HG03571 (cell line): ENCODE data around the gene RUNX1.

ENCODE experiments used
- ATAC-seq: cut with Tn5 transposase; IDR thresholded peaks from one replicate; pipeline ENCODE4 v1.9.1; 2021; ENCODE audit not compliant: unreplicated experiment

Gene RUNX1

DNA sequence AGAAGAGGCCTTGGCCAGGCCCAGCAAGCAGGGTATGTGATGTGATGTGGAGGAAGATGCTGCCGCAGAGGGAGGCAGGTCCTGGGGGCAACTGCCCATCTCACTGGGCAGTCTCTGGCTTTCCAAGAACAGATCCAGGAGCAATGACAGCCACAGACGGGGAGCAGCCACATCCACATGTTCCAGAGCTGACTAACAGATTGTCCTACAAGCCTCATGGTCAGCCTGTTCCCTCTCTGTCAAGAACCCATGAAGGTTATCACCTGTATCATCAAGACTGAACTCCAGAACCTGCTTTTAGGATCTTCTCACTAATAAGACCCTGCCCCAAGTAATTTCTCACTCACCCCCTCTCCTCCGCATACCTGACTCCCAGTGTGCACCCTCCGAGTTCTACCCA, 187.8 kb downstream of the RUNX1 start:
- ATAC-seq = no peak

- ATAC-seq = no peak
Measured at GRCh38 chr21:34859976-34860653, 189.0 kb downstream of the RUNX1 start.

- no peak for ATAC-seq
Measured at GRCh38 chr21:34858559-34858958, 190.5 kb downstream of the RUNX1 start.

- no peak for ATAC-seq
Measured at GRCh38 chr21:34857874-34858273, 191.2 kb downstream of the RUNX1 start.

DNA sequence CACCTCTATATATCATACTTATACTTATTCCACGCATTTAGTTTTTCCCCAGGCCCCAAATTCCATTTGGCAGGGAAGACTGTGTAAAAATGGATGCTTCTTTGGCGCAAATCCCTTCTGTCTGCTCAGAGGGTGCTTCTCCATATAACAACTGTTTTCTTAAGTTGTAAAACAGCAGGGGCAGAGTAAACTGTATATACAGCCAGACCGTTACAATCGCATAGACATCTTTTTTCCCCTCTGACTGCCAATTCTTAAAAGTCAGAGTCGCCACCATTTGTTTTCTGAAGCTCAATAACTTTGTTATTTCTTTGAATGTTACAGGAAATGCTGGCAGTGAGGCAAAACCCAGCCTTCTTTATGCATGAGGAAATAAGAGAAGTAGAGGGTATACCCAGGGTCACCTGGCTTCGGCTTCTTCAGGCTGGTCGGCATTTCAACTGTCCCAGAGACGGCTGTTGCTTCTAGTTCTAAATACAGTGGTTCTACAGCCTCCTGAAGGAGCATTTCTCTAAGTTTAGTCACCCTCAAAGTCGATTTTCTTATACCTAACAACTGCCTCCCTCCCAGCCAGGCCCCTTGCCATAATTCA, 191.9 kb downstream of the RUNX1 start:
- no peak for ATAC-seq

- no peak for ATAC-seq
Measured at GRCh38 chr21:34852448-34852847, 196.7 kb downstream of the RUNX1 start.

GRCh38 chr21:34850166-34850690, 198.9 kb downstream of the RUNX1 start:
- no peak for ATAC-seq

GRCh38 chr21:34846601-34847112, 202.4 kb downstream of the RUNX1 start:
- ATAC-seq = no peak

- ATAC-seq = peak; percentile 77
Measured at GRCh38 chr21:34845521-34846451, 203.3 kb downstream of the RUNX1 start.

DNA sequence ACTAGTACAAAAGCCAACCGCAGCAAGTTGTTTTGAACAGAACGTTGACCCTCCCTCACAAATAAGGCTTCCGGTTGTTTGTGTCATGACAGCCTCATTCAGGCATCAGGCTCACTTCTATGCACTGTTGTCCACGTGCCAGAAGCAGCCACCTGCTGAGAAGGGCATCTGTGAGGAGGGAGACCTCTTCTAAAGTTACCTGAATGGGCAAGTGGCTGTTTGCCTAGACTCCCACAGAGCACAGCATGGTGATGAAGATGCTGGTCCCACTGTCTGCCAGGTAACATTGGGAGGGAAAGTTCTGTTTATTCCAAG, 204.2 kb downstream of the RUNX1 start:
- ATAC-seq = no peak

DNA sequence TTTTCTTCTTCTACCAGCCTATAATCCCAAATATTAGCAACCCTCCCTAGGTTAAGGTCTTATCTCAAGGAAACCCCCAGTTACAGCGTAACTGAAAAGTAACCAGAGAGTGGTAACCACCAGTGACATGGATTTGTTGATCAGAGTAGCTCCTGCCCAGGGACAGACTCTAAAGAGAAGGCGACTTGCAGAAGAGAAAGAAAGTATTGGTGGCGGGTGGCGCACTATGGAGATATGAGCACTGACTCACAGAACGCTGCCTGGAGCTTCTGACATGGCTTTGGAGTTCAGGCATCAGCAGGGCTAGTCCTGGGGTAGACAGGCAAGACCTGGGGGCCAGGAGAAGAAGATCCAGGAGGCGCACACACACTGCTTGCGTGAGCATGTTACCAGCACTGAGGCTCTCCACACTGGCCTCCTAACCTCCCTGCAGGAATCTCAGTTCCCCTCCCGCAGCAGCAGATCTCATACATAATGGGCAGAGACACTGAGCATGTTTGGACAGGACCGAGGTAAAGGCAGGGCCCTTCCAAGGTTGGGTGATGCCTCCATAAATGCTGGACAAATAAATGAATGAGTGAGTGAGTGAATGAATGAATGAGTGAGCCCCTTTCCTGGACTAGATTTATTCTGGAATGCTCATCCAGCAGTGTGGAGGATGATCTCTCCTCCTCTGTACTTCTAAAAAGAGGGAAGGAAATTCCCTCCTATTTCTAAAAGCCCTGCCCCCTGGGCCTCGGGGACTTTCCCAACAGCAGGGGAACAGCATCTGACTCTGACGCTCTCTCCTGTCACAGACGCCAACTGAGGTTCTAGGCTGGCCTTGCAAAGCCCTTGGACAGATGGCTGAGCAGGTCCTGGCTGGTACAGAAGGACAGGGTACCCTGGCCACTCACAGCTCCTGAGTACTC, 204.8 kb downstream of the RUNX1 start:
- no peak for ATAC-seq

- no peak for ATAC-seq
Measured at GRCh38 chr21:34843562-34843961, 205.5 kb downstream of the RUNX1 start.

GRCh38 chr21:34841154-34841553, 207.9 kb downstream of the RUNX1 start:
- ATAC-seq = no peak

DNA sequence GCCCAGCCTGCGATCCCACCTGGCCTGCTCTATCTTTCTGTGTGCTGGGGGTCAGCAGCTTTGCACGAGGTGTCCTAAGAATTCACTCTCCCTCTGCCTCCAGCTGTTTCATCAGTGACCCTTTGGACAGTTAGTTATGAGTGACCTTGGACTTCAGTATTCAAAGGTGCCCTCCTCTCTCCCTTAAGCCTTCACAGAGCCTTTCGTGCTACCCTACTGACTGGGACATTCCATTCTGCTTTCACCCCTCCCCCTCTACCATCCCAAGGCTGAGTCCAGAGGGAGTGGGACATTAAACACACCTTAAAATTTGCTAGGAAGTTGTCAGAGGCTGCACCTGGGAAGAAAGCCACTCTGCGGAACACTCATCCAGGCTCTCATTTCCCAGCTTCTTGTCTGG, 208.4 kb downstream of the RUNX1 start:
- ATAC-seq = no peak

GRCh38 chr21:34838956-34839820, 209.9 kb downstream of the RUNX1 start:
- no peak for ATAC-seq

- ATAC-seq = no peak
Measured at GRCh38 chr21:34836933-34837505, 212.1 kb downstream of the RUNX1 start.

DNA sequence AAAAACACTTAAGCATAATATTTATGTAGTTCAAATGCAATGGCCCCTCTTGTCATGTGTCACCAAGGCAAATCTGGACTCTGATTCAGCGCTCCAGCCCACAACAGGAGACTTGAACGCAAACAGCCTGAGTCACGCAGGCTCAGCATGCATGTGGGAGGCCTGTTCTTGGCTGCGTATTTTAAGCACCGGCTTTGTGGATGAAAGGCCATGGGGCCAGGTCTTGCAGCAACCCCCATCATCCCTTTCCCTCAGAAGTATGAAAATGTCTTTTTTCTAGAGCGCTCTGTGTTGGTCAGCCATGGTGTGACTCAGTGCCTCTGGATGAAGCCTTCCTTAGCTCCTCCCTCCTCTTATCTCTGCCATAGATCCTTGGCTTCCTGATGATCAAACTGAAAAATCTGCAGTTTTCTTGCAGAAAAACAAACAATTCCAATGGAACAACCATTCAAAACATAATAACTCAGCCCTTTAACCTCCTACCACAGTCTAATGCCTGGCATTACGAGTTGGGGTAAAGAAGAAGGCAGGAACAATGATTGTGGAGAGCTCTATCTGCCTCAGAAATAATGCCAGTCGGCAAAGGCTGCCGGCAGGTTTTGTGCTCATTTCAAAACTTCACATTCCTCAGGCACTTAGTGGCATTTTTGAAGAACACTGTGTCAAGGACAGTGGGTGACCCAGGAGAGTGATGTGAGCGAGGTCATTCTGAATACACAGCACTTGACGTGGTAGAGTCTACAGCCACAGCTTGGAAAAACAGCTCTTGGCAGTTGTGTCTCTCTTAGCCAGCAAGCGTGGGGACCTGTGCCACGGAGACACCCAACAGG, 212.8 kb downstream of the RUNX1 start:
- no peak for ATAC-seq

GRCh38 chr21:34835526-34835925, 213.6 kb downstream of the RUNX1 start:
- ATAC-seq = no peak
